GM19025 (cell line): ENCODE measurements around the gene NRM.
A peak's percentile ranks its signal among the peaks of the same experiment; 100 is the strongest.
"Not testable (repeated sequence)": the region's sequence is repeated elsewhere in the genome, so short reads cannot be mapped to it uniquely, and the experiment has no call there.

Source experiments
- ATAC-seq: cut with Tn5 transposase; IDR thresholded peaks from one replicate; pipeline ENCODE4 v1.9.1; 2021; ENCODE audit warnings: mild to moderate bottlenecking, low read depth, moderate library complexity; ENCODE audit not compliant: unreplicated experiment

The NRM gene

GRCh38 chr6:30690403-30691207 lies at the start of gene NRM:
Gene NRM, minus strand, starts transcription at chr6:30690984. Its CDS starts 10 bp downstream, at chr6:30690974.
- ATAC-seq = no peak

GRCh38 chr6:30740540-30740870 lies 49.7 kb upstream of the NRM start:
- no peak for ATAC-seq

GRCh38 chr6:30738532-30738931 lies 47.7 kb upstream of the NRM start:
- ATAC-seq = no peak

- ATAC-seq = no peak
Observed at GRCh38 chr6:30735668-30736314, 45.0 kb upstream of the NRM start.

GRCh38 chr6:30732237-30732943 lies 41.6 kb upstream of the NRM start:
- no peak for ATAC-seq

GRCh38 chr6:30730601-30731435 lies 40.0 kb upstream of the NRM start:
- ATAC-seq = peak; percentile 60

- ATAC-seq = no peak
Observed at GRCh38 chr6:30727920-30728553, 37.3 kb upstream of the NRM start.

GRCh38 chr6:30726506-30727413 lies 36.0 kb upstream of the NRM start:
- ATAC-seq = no peak

- no peak for ATAC-seq
Observed at GRCh38 chr6:30725713-30726505, 35.1 kb upstream of the NRM start.

- ATAC-seq = no peak
Observed at GRCh38 chr6:30724906-30725667, 34.3 kb upstream of the NRM start.

GRCh38 chr6:30723843-30724741 lies 33.3 kb upstream of the NRM start:
- ATAC-seq = not testable (repeated sequence)

GRCh38 chr6:30723159-30723842 lies 32.5 kb upstream of the NRM start:
- not testable (repeated sequence) for ATAC-seq

GRCh38 chr6:30722280-30723112 lies 31.7 kb upstream of the NRM start:
- no peak for ATAC-seq

- ATAC-seq = not testable (repeated sequence)
Observed at GRCh38 chr6:30722025-30722279, 31.2 kb upstream of the NRM start.

- peak; percentile 20 for ATAC-seq
Observed at GRCh38 chr6:30721198-30722024, 30.6 kb upstream of the NRM start.
